Endothelial cell of umbilical vein (primary cell): ENCODE data around the gene PRDM16. TPM values are rescaled to one million over a fixed set of nuclear protein-coding genes. Genes with fewer than 3 reads are reported as not detected.

Experiments used
- BruUV-seq: library from RNA; stranded (reverse); fragments of 400-500 nt; replicated peaks from 2 replicates; lab custom pipeline; 2021; lab: Mats Ljungman, UMichigan
- CTCF ChIA-PET: fragments of 300-600, 350-600 bp; sonication (Branson Sonifier 250); formaldehyde crosslinking; loops from one replicate; lab custom pipeline; 2021; ENCODE audit warnings: antibody characterized with exemption, inconsistent platforms; lab: Charles Lee
- POLR2A ChIA-PET: fragments of 300-600, 350-600 bp; sonication (Branson Sonifier 250); formaldehyde crosslinking; loops from one replicate; lab custom pipeline; 2021; ENCODE audit warnings: antibody characterized with exemption, inconsistent platforms; lab: Charles Lee
- DNase-seq: peaks from one replicate; pipeline ENCODE4 v3.0.0-alpha.2; 2011; ENCODE audit warnings: low read depth, low spot score
- FAIRE-seq: peaks from 2 replicates; lab custom pipeline; 2011; peaks lifted over from hg19 to GRCh38; lab: Jason Lieb, UNC
- H2AFZ ChIP-seq: 2 replicates; pipeline ENCODE4 v1.6.0; 2012; ENCODE audit warnings: low read depth, low read length, control low read depth, inconsistent platforms
- H3K27ac ChIP-seq: 2 replicates; pipeline ENCODE4 v1.5.1; 2011; ENCODE audit warnings: low read depth, mild to moderate bottlenecking, control low read depth, low read length, moderate library complexity; ENCODE audit not compliant: insufficient read depth
- H3K27me3 ChIP-seq, 2 experiments: 2 replicates each; pipeline versions ENCODE4 v1.6.0 to v1.6.1; 2011; ENCODE audit warnings: low read length in 2 of 2, mixed read lengths in 1 of 2; ENCODE audit not compliant: control insufficient read depth in 2 of 2, insufficient read depth in 2 of 2
- H3K36me3 ChIP-seq, 2 experiments: 2 replicates in 1 of 2; 3 replicates in 1 of 2; pipeline ENCODE4 v1.5.1; 2011; ENCODE audit warnings: low read length in 2 of 2, mild to moderate bottlenecking in 1 of 2, moderate library complexity in 1 of 2; ENCODE audit not compliant: control insufficient read depth in 2 of 2, insufficient read depth in 2 of 2; ENCODE audit errors: extremely low read depth in 1 of 2
- H3K4me1 ChIP-seq: 3 replicates; pipeline ENCODE4 v1.5.1; 2011; ENCODE audit warnings: mild to moderate bottlenecking, low read length; ENCODE audit not compliant: control insufficient read depth, insufficient read depth; ENCODE audit errors: extremely low read depth
- H3K4me2 ChIP-seq: 2 replicates; pipeline ENCODE4 v1.6.1; 2011; ENCODE audit warnings: low read length, control low read depth, mixed read lengths; ENCODE audit not compliant: insufficient read depth
- H3K4me3 ChIP-seq, 3 experiments: fragments of 200-600 bp in 1 of 3; sonication (generic), shearing (Covaris generic) in 1 of 3; replicated peaks in 1 of 3; 2 replicates each; pipeline ENCODE4 v1.5.1; 2011 to 2016; ENCODE audit warnings: control low read depth in 3 of 3, low read length in 3 of 3, mild to moderate bottlenecking in 2 of 3, inconsistent platforms in 1 of 3, low read depth in 1 of 3, moderate library complexity in 1 of 3; ENCODE audit not compliant: insufficient read depth in 1 of 3
- H3K79me2 ChIP-seq: 2 replicates; pipeline ENCODE4 v1.6.0; 2012; ENCODE audit warnings: low read length, inconsistent platforms; ENCODE audit not compliant: control insufficient read depth, insufficient read depth
- H3K9ac ChIP-seq: replicated peaks from 2 replicates; pipeline ENCODE3; 2011; ENCODE audit warnings: low read length, control low read depth; ENCODE audit not compliant: insufficient read depth; ENCODE audit errors: extremely low read depth
- H3K9me1 ChIP-seq: replicated peaks from 3 replicates; pipeline ENCODE4 v1.6.0; 2011; ENCODE audit warnings: mild to moderate bottlenecking, low read length; ENCODE audit not compliant: control insufficient read depth, insufficient read depth; ENCODE audit errors: extremely low read depth
- H3K9me3 ChIP-seq: replicated peaks from 2 replicates; pipeline ENCODE4 v1.5.1; 2012; ENCODE audit warnings: low read length, inconsistent platforms; ENCODE audit not compliant: control insufficient read depth, insufficient read depth
- H4K20me1 ChIP-seq: replicated peaks from 2 replicates; pipeline ENCODE3; 2011; ENCODE audit warnings: mild to moderate bottlenecking, low read length; ENCODE audit not compliant: control insufficient read depth, insufficient read depth; ENCODE audit errors: extremely low read depth
- EZH2 ChIP-seq: IDR thresholded peaks from 2 replicates; pipeline ENCODE4 v1.6.1; 2012; ENCODE audit warnings: borderline replicate concordance, low read depth, mild to moderate bottlenecking, moderate library complexity, low read length, inconsistent platforms; ENCODE audit not compliant: severe bottlenecking
- FOS ChIP-seq: IDR thresholded peaks from 2 replicates; pipeline ENCODE4 v1.6.1; 2011; ENCODE audit warnings: mild to moderate bottlenecking, low read length, moderate library complexity, borderline replicate concordance; ENCODE audit not compliant: insufficient read depth
- GATA2 ChIP-seq: IDR thresholded peaks from 2 replicates; pipeline ENCODE4 v1.7.0; 2011; ENCODE audit warnings: low read depth, mild to moderate bottlenecking, moderate library complexity, mixed read lengths, low read length; ENCODE audit not compliant: insufficient read length, insufficient read depth
- JUN ChIP-seq: IDR thresholded peaks from 2 replicates; pipeline ENCODE4 v1.6.1; 2011; ENCODE audit warnings: borderline replicate concordance, low read depth; ENCODE audit not compliant: insufficient read length, insufficient read depth
- MYC ChIP-seq: IDR thresholded peaks from one replicate; pipeline ENCODE4 v1.6.1; 2011; ENCODE audit warnings: mild to moderate bottlenecking, low read depth, low read length
- POLR2A ChIP-seq: IDR thresholded peaks from 2 replicates; pipeline ENCODE4 v1.6.1; 2012; ENCODE audit warnings: low read depth, mild to moderate bottlenecking, control low read depth, low read length
- POLR2AphosphoS5 ChIP-seq: IDR thresholded peaks from 2 replicates; pipeline ENCODE4 v1.6.1; 2012; ENCODE audit warnings: low read depth, mild to moderate bottlenecking, control low read depth, low read length, moderate library complexity; ENCODE audit not compliant: insufficient read depth
- dilution Hi-C: fragments of 300-500 bp; cut with MboI; formaldehyde crosslinking; loops from one replicate; pipeline ENCODE4 v1.15.0; 2019; ENCODE audit warnings: low sequenced_read_pairs; ENCODE audit not compliant: extremely low pct_ligation_motif_present
- intact Hi-C: fragments of 100-400 bp; cut with micrococcal nuclease; formaldehyde crosslinking; loops from one replicate; pipeline ENCODE4 v1.10.0; 2022
- polyA plus RNA-seq, 4 experiments: library from polyadenylated mRNA; depleted of rRNA in 3 of 4; stranded (reverse) in 3 of 4; unstranded in 1 of 4; fragments of >200 nt; gene quantifications; 2 replicates each; pipeline versions ENCODE4 v1.2.1 to v1.2.3, GENCODE V29; 2011 to 2012; ENCODE audit warnings: missing spikeins in 1 of 4
- total RNA-seq: library from RNA; stranded (reverse); gene quantifications from 2 replicates; pipeline ENCODE4 v1.2.3, GENCODE V29; 2021
- TF ChIP-seq, protein P1 (sequence below): IDR thresholded peaks from 2 replicates; pipeline ENCODE4 v1.6.1; 2011; ENCODE audit not compliant: insufficient read depth, insufficient read length
- TF ChIP-seq, protein P2 (sequence below), 2 donors: IDR thresholded peaks; 1 replicate in 1 of 2; 2 replicates in 1 of 2; pipeline ENCODE4 v1.5.1; 2011; ENCODE audit warnings: low read length in 2 of 2, mild to moderate bottlenecking in 2 of 2, moderate library complexity in 2 of 2, control low read depth in 1 of 2, inconsistent platforms in 1 of 2, low read depth in 1 of 2; ENCODE audit not compliant: insufficient read depth in 1 of 2; ENCODE audit errors: extremely low read depth in 1 of 2

Gene PRDM16
- total and polyA plus RNA-seq, 2 donors (not counting 3 experiments of a cell fraction or from before 2014, with no cell fraction given): not detected

DNA sequence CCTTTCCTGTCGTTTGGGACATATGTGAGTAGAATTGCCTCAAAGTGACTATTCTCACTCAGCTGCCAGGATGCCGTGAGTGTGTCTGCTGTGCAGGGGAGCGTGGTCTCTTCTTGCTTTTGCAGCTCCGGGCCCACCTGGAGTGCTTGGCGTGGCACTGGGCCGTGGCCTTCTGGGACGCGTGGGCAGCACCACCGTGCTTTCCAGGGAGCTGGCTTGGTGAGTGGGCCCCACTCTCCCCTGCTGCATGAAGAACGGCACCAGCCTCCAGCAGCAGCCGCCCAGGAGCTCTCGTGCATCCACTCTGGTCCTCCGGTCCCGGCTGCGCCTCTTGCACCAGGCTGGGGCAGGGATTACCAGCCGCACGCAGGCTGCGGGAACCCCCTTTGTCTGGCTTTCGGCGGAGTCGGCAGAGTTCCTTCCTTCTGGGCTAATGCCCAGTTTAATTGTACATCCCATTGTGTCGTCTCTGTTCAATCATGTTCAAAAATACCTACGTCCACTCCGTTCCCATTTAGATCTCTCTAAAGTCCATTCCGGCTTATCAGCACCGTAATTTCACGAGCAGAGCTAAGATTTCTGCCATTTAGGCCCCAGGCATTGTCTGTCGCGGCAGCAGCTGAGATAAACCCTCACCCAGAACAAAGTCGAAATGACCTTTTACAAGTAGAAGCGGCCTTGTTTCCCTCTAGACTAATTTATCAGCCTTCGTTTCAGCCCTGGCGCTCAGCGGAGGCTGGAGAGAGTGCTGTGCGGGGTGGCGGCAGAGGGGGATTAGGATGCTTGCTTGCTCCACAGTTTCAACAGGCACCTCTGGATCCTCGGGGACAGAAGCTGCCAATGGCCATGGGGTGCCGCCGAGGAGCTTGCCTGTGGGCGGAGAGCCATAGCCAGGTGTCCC lies 129.6 kb downstream of the PRDM16 start:
- intact Hi-C loops (no loop called here), dilution Hi-C loops (no loop called here)
- Histone ChIP-seq H3K4me2 (no peak overlapping the region), H3K4me3 (no peak overlapping the region), H3K4me1 (no peaks in the 10 kb centered on the region), H3K79me2 (no peaks in the 10 kb centered on the region), H3K36me3 (no peaks in the 10 kb centered on the region), H3K9me1 (no peaks in the 10 kb centered on the region), H4K20me1 (no peaks in the 10 kb centered on the region), H3K9ac (no peak overlapping the region), H2AFZ (no peak overlapping the region), H3K27me3 (no peaks in the 10 kb centered on the region), H3K9me3 (peaks cover 2% of the 10 kb centered on the region), H3K27ac (no peak overlapping the region)
- DNase-seq: no peak
- BruUV-seq: no TSS peak
- POLR2A ChIA-PET: no interaction called here
- CTCF ChIA-PET: no interaction called here
- no peak for FAIRE-seq
- TF ChIP-seq FOS (no peak), MYC (no peak), GATA2 (no peak), JUN (no peak), EZH2 (no peak), POLR2A (no peak), POLR2AphosphoS5 (no peak)
- TF ChIP-seq, protein P1, sequence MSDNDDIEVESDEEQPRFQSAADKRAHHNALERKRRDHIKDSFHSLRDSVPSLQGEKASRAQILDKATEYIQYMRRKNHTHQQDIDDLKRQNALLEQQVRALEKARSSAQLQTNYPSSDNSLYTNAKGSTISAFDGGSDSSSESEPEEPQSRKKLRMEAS: no peak
- TF ChIP-seq, protein P2, sequence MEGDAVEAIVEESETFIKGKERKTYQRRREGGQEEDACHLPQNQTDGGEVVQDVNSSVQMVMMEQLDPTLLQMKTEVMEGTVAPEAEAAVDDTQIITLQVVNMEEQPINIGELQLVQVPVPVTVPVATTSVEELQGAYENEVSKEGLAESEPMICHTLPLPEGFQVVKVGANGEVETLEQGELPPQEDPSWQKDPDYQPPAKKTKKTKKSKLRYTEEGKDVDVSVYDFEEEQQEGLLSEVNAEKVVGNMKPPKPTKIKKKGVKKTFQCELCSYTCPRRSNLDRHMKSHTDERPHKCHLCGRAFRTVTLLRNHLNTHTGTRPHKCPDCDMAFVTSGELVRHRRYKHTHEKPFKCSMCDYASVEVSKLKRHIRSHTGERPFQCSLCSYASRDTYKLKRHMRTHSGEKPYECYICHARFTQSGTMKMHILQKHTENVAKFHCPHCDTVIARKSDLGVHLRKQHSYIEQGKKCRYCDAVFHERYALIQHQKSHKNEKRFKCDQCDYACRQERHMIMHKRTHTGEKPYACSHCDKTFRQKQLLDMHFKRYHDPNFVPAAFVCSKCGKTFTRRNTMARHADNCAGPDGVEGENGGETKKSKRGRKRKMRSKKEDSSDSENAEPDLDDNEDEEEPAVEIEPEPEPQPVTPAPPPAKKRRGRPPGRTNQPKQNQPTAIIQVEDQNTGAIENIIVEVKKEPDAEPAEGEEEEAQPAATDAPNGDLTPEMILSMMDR (IDR thresholded peaks at IDR 0.05; ENCODE audit: extremely low read depth in 1 of 2, insufficient read depth in 1 of 2, low read depth in 1 of 2, low read length in 2 of 2): no peak
